ENCODE measurements around the gene FGF11. TPM values are rescaled to one million over a fixed set of nuclear protein-coding genes. Genes with fewer than 3 reads are reported as not detected.

The FGF11 gene
- total and polyA plus RNA-seq, 12 donors, result 2.0 to 15.9 (median 7.6) TPM

DNA sequence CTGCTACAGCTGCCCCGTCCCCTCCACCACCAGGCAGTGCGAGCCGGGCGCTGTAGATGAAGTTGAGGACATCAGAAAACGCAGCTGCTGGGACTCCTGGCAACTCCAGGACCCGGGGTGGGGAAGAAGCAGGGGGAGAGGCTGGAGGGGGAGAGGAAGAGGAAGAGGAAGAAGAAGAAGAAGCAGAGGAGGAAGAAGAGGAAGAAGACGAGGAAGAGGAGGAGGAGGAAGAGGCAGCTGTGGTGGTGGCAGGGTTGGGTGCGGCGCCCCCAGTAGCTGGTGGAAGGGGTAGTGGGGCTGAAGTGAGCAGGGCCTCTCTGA lies 27.0 kb downstream of the FGF11 start:
- WGBS, 2 donors, result 82 to 90% methylated on average over 9 of the region's 9 CpGs

DNA sequence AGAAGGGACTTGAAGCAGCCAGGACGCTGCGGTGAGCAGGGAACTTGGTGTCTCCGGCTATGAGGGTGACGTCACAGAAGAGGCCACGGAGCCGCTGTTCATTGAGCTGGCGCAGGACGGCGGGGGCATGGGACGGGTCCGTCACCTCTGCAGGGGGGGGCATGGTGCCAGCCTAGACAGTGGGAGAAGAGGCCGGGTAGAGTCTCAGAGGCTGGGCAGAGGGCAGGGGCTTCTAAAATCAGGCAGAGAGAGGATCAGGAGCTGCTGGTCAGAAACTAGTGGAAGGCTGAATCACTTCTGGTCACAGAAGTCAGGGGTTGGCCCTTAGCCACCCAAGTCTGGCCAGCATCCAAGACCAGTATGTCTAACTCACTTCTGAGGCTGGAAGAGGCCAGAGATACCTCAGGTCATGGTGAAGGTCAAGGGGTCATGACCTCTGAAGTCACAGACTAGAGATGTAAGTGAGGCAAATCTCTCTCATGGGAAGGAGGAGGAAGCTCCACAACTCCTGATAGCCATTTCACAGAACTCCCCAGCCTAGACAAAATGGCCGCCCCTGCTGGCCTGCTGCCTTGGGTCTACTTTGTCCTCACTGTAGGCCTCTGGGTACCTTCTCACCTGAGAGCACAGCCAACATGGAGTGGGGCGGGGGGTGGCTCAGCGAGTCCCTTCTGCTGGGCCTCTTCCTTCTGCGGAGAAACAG lies 27.5 kb downstream of the FGF11 start:
- H3K4me1 ChIP-seq, result peaks cover 14 to 58% (median 48%) of the 10 kb centered on the region in 9 donors
- WGBS, 2 donors, result 65 to 67% methylated on average over 16 of the region's 16 CpGs
- DNase-seq (peak; percentile 84), ATAC-seq (peak; percentile 38 to 71 (median 66))
- H3K4me3 ChIP-seq, result no peak overlapping the region
- H3K36me3 ChIP-seq, result peaks cover 0 to 56% (median 7%) of the 10 kb centered on the region in 9 donors
- TF ChIP-seq, protein P1, sequence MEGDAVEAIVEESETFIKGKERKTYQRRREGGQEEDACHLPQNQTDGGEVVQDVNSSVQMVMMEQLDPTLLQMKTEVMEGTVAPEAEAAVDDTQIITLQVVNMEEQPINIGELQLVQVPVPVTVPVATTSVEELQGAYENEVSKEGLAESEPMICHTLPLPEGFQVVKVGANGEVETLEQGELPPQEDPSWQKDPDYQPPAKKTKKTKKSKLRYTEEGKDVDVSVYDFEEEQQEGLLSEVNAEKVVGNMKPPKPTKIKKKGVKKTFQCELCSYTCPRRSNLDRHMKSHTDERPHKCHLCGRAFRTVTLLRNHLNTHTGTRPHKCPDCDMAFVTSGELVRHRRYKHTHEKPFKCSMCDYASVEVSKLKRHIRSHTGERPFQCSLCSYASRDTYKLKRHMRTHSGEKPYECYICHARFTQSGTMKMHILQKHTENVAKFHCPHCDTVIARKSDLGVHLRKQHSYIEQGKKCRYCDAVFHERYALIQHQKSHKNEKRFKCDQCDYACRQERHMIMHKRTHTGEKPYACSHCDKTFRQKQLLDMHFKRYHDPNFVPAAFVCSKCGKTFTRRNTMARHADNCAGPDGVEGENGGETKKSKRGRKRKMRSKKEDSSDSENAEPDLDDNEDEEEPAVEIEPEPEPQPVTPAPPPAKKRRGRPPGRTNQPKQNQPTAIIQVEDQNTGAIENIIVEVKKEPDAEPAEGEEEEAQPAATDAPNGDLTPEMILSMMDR (IDR thresholded peaks at IDR 0.05), result no peak
- peak overlapping the region in 9 of 10 donors; percentile 73 to 88 (median 79) for H3K27ac ChIP-seq
- no peaks in the 10 kb centered on the region for H3K27me3 ChIP-seq
- no peaks in the 10 kb centered on the region for H3K9me3 ChIP-seq
- intact Hi-C loops (cut with DNase I), result no loop called here

More for the DNA sequence above, 27.0 kb downstream of the FGF11 start:
- H3K9me3 ChIP-seq, result no peaks in the 10 kb centered on the region
- peaks cover 0 to 60% (median 7%) of the 10 kb centered on the region in 9 donors for H3K36me3 ChIP-seq
- TF ChIP-seq, protein P1 (IDR thresholded peaks at IDR 0.05), result no peak
- no peaks in the 10 kb centered on the region for H3K27me3 ChIP-seq
- DNase-seq, result no peak
- intact Hi-C loops (cut with DNase I), result no loop called here
- no peak overlapping the region for H3K4me3 ChIP-seq
- no peak for ATAC-seq
- H3K27ac ChIP-seq, result peak overlapping the region in 9 of 10 donors; percentile 73 to 88 (median 79)
- peaks cover 14 to 53% (median 47%) of the 10 kb centered on the region in 9 donors for H3K4me1 ChIP-seq

- ATAC-seq (no peak), DNase-seq (no peak)
- H3K27ac ChIP-seq, result peak overlapping the region in 9 of 10 donors; percentile 73 to 88 (median 79)
- WGBS, 2 donors, result 91 to 95% methylated on average over 3 of the region's 3 CpGs
- H3K4me3 ChIP-seq, result no peak overlapping the region
- H3K36me3 ChIP-seq, result peaks cover 0 to 52% (median 7%) of the 10 kb centered on the region in 9 donors
- intact Hi-C loops (cut with DNase I), result no loop called here
- H3K4me1 ChIP-seq, result peaks cover 14 to 65% (median 51%) of the 10 kb centered on the region in 9 donors
- no peaks in the 10 kb centered on the region for H3K27me3 ChIP-seq
- TF ChIP-seq, protein P1 (IDR thresholded peaks at IDR 0.05), result no peak
- H3K9me3 ChIP-seq, result no peaks in the 10 kb centered on the region
Observed at GRCh38 chr17:7467498-7467897, 28.2 kb downstream of the FGF11 start.

GRCh38 chr17:7468290-7468689 lies 29.0 kb downstream of the FGF11 start:
- no peaks in the 10 kb centered on the region for H3K9me3 ChIP-seq
- TF ChIP-seq, protein P1 (IDR thresholded peaks at IDR 0.05), result no peak
- H3K4me3 ChIP-seq, result no peak overlapping the region
- no peak for DNase-seq
- H3K27ac ChIP-seq, result peak overlapping the region in 7 of 10 donors; percentile 75 to 88 (median 81)
- ATAC-seq, result no peak
- 88 to 95% methylated on average over 11 of the region's 11 CpGs for WGBS, 2 donors
- H3K36me3 ChIP-seq, result peaks cover 0 to 44% (median 4%) of the 10 kb centered on the region in 9 donors
- peaks cover 14 to 68% (median 51%) of the 10 kb centered on the region in 9 donors for H3K4me1 ChIP-seq
- intact Hi-C loops (cut with DNase I), result loop anchor here in 1 of 10 donors (1.0 kb wide), 1 partner anchor 10 kb away; no protein-coding TSS in a partner anchor
- no peaks in the 10 kb centered on the region for H3K27me3 ChIP-seq

All from heart right ventricle (tissue), 16 donors.